ENCODE data around the gene SSBP2.

DNA sequence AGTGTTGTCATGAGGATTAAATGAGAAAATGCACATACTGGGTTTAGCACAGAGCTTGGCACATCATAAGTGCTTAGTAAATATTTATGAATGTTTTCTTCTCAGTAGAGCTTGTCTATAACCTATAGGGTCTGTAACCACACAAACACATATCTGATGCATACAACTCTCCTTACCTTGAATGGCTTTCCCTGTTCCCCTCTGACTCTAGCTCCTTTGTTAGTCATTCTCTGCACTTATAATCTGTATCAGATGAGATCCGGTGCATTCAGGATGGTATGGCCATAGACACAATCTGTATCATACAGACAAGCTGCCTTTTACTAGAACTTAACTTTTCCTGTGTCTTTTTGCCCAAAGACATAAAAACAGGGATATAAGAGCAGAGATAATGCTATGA is 11.1 kb upstream of the SSBP2 start:
- TF ChIP-seq, protein P1, sequence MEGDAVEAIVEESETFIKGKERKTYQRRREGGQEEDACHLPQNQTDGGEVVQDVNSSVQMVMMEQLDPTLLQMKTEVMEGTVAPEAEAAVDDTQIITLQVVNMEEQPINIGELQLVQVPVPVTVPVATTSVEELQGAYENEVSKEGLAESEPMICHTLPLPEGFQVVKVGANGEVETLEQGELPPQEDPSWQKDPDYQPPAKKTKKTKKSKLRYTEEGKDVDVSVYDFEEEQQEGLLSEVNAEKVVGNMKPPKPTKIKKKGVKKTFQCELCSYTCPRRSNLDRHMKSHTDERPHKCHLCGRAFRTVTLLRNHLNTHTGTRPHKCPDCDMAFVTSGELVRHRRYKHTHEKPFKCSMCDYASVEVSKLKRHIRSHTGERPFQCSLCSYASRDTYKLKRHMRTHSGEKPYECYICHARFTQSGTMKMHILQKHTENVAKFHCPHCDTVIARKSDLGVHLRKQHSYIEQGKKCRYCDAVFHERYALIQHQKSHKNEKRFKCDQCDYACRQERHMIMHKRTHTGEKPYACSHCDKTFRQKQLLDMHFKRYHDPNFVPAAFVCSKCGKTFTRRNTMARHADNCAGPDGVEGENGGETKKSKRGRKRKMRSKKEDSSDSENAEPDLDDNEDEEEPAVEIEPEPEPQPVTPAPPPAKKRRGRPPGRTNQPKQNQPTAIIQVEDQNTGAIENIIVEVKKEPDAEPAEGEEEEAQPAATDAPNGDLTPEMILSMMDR (IDR thresholded peaks at IDR 0.05): no peak
- TF ChIP-seq POLR2A (IDR thresholded peaks at IDR 0.05): no peak
